H1 (cell line): ENCODE measurements around the gene STAU1. TPM values are rescaled to one million over a fixed set of nuclear protein-coding genes. Genes with fewer than 3 reads are reported as not detected.

ENCODE experiments used
- CHD2 ChIP-seq: IDR thresholded peaks from 2 replicates; pipeline ENCODE4 v1.6.1; 2012; ENCODE audit warnings: low read length, improper control_type of control experiment
- E2F6 ChIP-seq: IDR thresholded peaks from 2 replicates; pipeline ENCODE4 v1.6.1; 2012; ENCODE audit warnings: inconsistent platforms
- GTF2F1 ChIP-seq: IDR thresholded peaks from 2 replicates; pipeline ENCODE4 v1.6.1; 2012; ENCODE audit warnings: low read depth, low read length, improper control_type of control experiment, borderline replicate concordance
- MAFK ChIP-seq: IDR thresholded peaks from 2 replicates; pipeline ENCODE4 v1.6.1; 2012; ENCODE audit warnings: low read depth, mild to moderate bottlenecking, improper control_type of control experiment, low read length
- RNF2 ChIP-seq: fragments of 200-900, 300-1000 bp; sonication (generic); IDR thresholded peaks from 2 replicates; pipeline ENCODE4 v1.7.1; 2016; ENCODE audit warnings: borderline replicate concordance, low read depth, mild to moderate bottlenecking, antibody characterized with exemption, low read length; ENCODE audit not compliant: poor library complexity, severe bottlenecking; ENCODE audit errors: missing control alignments
- SAP30 ChIP-seq: fragments of 300-600 bp; sonication (generic); IDR thresholded peaks from 2 replicates; pipeline ENCODE4 v1.7.1; 2012; ENCODE audit warnings: low read length, moderate library complexity, mild to moderate bottlenecking, inconsistent platforms; ENCODE audit not compliant: insufficient read depth, insufficient replicate concordance
- polyA plus RNA-seq, 7 experiments: library from polyadenylated mRNA; depleted of rRNA in 3 of 7; stranded (reverse) in 5 of 7; unstranded in 2 of 7; fragments of >200 nt in 5 of 7; fragments of 200-250 nt in 2 of 7; gene quantifications; 1 replicate in 5 of 7; 2 replicates in 1 of 7; 4 replicates in 1 of 7; pipeline versions ENCODE4 v1.2.1 to v1.2.3, GENCODE V29; 2011 to 2013; ENCODE audit warnings: missing spikeins in 2 of 7, mixed read lengths in 2 of 7
- total RNA-seq: library from RNA; stranded (reverse); fragmentation: NEBNext Ultra II Directional; extraction: Animal tissue kit (Norgen Biotek cat#: 25700); gene quantifications from 2 replicates; pipeline ENCODE4 v1.2.1, GENCODE V29; 2021
- TF ChIP-seq, protein P1 (sequence below): fragments of 300-600 bp; sonication (generic); IDR thresholded peaks from 2 replicates; pipeline ENCODE4 v1.7.1; 2012; ENCODE audit warnings: low read length, moderate library complexity, mild to moderate bottlenecking, inconsistent platforms; ENCODE audit not compliant: insufficient replicate concordance

STAU1 gene
- total and polyA plus RNA-seq, 2 of the 8 experiments (the other 6 are each of a cell fraction or from before 2014, with no cell fraction given): 41.4 to 107 TPM

GRCh38 chr20:49219091-49219923, 31.2 kb upstream of the STAU1 start, which contains the start of gene DDX27 (continued):
- TF ChIP-seq, protein P1, sequence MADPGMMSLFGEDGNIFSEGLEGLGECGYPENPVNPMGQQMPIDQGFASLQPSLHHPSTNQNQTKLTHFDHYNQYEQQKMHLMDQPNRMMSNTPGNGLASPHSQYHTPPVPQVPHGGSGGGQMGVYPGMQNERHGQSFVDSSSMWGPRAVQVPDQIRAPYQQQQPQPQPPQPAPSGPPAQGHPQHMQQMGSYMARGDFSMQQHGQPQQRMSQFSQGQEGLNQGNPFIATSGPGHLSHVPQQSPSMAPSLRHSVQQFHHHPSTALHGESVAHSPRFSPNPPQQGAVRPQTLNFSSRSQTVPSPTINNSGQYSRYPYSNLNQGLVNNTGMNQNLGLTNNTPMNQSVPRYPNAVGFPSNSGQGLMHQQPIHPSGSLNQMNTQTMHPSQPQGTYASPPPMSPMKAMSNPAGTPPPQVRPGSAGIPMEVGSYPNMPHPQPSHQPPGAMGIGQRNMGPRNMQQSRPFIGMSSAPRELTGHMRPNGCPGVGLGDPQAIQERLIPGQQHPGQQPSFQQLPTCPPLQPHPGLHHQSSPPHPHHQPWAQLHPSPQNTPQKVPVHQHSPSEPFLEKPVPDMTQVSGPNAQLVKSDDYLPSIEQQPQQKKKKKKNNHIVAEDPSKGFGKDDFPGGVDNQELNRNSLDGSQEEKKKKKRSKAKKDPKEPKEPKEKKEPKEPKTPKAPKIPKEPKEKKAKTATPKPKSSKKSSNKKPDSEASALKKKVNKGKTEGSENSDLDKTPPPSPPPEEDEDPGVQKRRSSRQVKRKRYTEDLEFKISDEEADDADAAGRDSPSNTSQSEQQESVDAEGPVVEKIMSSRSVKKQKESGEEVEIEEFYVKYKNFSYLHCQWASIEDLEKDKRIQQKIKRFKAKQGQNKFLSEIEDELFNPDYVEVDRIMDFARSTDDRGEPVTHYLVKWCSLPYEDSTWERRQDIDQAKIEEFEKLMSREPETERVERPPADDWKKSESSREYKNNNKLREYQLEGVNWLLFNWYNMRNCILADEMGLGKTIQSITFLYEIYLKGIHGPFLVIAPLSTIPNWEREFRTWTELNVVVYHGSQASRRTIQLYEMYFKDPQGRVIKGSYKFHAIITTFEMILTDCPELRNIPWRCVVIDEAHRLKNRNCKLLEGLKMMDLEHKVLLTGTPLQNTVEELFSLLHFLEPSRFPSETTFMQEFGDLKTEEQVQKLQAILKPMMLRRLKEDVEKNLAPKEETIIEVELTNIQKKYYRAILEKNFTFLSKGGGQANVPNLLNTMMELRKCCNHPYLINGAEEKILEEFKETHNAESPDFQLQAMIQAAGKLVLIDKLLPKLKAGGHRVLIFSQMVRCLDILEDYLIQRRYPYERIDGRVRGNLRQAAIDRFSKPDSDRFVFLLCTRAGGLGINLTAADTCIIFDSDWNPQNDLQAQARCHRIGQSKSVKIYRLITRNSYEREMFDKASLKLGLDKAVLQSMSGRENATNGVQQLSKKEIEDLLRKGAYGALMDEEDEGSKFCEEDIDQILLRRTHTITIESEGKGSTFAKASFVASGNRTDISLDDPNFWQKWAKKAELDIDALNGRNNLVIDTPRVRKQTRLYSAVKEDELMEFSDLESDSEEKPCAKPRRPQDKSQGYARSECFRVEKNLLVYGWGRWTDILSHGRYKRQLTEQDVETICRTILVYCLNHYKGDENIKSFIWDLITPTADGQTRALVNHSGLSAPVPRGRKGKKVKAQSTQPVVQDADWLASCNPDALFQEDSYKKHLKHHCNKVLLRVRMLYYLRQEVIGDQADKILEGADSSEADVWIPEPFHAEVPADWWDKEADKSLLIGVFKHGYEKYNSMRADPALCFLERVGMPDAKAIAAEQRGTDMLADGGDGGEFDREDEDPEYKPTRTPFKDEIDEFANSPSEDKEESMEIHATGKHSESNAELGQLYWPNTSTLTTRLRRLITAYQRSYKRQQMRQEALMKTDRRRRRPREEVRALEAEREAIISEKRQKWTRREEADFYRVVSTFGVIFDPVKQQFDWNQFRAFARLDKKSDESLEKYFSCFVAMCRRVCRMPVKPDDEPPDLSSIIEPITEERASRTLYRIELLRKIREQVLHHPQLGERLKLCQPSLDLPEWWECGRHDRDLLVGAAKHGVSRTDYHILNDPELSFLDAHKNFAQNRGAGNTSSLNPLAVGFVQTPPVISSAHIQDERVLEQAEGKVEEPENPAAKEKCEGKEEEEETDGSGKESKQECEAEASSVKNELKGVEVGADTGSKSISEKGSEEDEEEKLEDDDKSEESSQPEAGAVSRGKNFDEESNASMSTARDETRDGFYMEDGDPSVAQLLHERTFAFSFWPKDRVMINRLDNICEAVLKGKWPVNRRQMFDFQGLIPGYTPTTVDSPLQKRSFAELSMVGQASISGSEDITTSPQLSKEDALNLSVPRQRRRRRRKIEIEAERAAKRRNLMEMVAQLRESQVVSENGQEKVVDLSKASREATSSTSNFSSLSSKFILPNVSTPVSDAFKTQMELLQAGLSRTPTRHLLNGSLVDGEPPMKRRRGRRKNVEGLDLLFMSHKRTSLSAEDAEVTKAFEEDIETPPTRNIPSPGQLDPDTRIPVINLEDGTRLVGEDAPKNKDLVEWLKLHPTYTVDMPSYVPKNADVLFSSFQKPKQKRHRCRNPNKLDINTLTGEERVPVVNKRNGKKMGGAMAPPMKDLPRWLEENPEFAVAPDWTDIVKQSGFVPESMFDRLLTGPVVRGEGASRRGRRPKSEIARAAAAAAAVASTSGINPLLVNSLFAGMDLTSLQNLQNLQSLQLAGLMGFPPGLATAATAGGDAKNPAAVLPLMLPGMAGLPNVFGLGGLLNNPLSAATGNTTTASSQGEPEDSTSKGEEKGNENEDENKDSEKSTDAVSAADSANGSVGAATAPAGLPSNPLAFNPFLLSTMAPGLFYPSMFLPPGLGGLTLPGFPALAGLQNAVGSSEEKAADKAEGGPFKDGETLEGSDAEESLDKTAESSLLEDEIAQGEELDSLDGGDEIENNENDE: no peak
- TF ChIP-seq MAFK (peak; percentile 12; the same call in 1 of the 2 replicates), RNF2 (no peak), E2F6 (no peak; the same call in 1 of the 2 replicates), CHD2 (no peak), GTF2F1 (peak; percentile 39; the same call in 1 of the 2 replicates), SAP30 (no peak)
